Breast epithelium (tissue), 4 donors: Measurements from ENCODE around the gene DNASE1. TPM values are rescaled to one million over a fixed set of nuclear protein-coding genes. Genes with fewer than 3 reads are reported as not detected.
A peak's percentile ranks its signal among the peaks of the same experiment; 100 is the strongest.

Experiments
- DNase-seq, 2 donors: peaks; one replicate each; pipeline ENCODE4 v3.0.0-alpha.2; 2019; ENCODE audit warnings: low spot score in 2 of 2
- H3K27ac ChIP-seq, 2 donors: fragments of 200-600 bp; sonication (generic) in 1 of 2; one replicate each; pipeline ENCODE4 v1.5.1; 2016 to 2019; ENCODE audit warnings: mild to moderate bottlenecking in 1 of 2
- H3K27me3 ChIP-seq, 2 donors: fragments of 200-600 bp; sonication (generic) in 1 of 2; one replicate each; pipeline versions ENCODE4 v1.5.1 to v1.6.0; 2017 to 2019; ENCODE audit warnings: control low read depth in 1 of 2, mild to moderate bottlenecking in 1 of 2
- H3K36me3 ChIP-seq: fragments of 200-600 bp; one replicate; pipeline ENCODE4 v1.5.1; 2019
- H3K4me1 ChIP-seq, 2 donors: fragments of 200-600 bp; sonication (generic); one replicate each; pipeline ENCODE4 v1.5.1; 2016 to 2019; ENCODE audit warnings: control low read depth in 1 of 2
- H3K4me3 ChIP-seq, 3 donors: fragments of 200-600 bp; sonication (generic); 1 replicate in 2 of 3; 2 replicates in 1 of 3; pipeline ENCODE4 v1.5.1; 2016 to 2019; ENCODE audit warnings: mild to moderate bottlenecking in 3 of 3, moderate library complexity in 2 of 3
- H3K9me3 ChIP-seq, 2 donors: fragments of 200-600 bp; sonication (generic) in 1 of 2; one replicate each; pipeline ENCODE4 v1.5.1; 2016 to 2019; ENCODE audit warnings: control low read depth in 1 of 2
- POLR2A ChIP-seq: fragments of 450-650 bp; IDR thresholded peaks from one replicate; pipeline ENCODE4 v1.6.1; 2016; ENCODE audit warnings: antibody characterized with exemption, mild to moderate bottlenecking, moderate library complexity
- POLR2AphosphoS5 ChIP-seq, 3 donors: sonication (generic); formaldehyde crosslinking; IDR thresholded peaks; one replicate each; pipeline ENCODE4 v1.6.1; 2017; ENCODE audit warnings: antibody characterized with exemption in 3 of 3
- intact Hi-C: fragments of 100-400 bp; cut with DNase I; formaldehyde crosslinking; loops from one replicate; pipeline ENCODE4 v1.15.1; 2023; ENCODE audit warnings: low total_unique reads
- total RNA-seq, 3 donors: library from RNA; depleted of rRNA; stranded (reverse); fragments of >200 nt; gene quantifications; one replicate each; pipeline ENCODE4 v1.1.0, GENCODE V29; 2016
- TF ChIP-seq, protein P1 (sequence below), 3 donors: fragments of 450-650 bp; IDR thresholded peaks; one replicate each; pipeline ENCODE4 v1.5.1; 2016 to 2017; ENCODE audit warnings: antibody characterized with exemption in 3 of 3, mild to moderate bottlenecking in 3 of 3, moderate library complexity in 3 of 3

Gene DNASE1
- total RNA-seq, 3 donors from 2014 or later: 15.8 to 30.0 (median 23.6) TPM

DNA sequence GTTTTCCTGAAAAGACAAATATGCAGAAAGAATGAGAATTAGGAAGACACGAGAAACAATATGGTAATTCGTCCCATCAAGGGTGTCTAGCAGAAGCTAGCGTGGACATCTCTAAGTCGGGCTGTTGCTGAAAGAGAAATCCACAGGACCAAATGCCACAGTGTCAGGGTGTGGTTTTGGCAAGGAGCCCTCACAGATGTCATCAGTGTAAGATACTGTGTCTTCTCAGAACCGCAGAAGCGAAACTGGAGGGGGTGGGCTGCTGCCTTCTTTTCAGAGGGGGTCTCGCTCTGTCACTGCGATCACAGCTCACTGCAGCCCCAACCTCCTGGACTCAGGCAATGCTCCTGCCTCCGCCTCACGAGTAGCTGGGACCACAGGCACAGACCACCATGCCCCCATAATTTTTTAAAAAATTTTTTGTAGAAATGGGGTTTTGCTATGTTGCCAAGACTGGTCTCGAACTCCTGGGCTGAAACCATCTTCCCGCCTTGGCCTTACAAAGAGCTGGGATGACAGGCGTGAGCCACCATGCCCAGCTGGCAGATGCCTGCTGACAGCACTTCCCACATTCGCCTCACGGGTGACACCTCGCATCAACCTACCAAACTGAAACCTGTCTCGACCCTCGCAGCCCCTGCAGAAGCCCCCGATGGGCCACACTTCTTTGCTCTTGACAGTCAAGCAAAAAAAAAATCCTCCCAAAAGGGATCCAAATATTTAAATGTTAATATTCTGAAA lies 36.7 kb downstream of the DNASE1 start:
- no peak for DNase-seq
- H3K9me3 ChIP-seq: no peaks in the 10 kb centered on the region
- no peaks in the 10 kb centered on the region for H3K36me3 ChIP-seq
- H3K4me1 ChIP-seq: no peaks in the 10 kb centered on the region
- H3K27me3 ChIP-seq: no peaks in the 10 kb centered on the region
- TF ChIP-seq, protein P1, sequence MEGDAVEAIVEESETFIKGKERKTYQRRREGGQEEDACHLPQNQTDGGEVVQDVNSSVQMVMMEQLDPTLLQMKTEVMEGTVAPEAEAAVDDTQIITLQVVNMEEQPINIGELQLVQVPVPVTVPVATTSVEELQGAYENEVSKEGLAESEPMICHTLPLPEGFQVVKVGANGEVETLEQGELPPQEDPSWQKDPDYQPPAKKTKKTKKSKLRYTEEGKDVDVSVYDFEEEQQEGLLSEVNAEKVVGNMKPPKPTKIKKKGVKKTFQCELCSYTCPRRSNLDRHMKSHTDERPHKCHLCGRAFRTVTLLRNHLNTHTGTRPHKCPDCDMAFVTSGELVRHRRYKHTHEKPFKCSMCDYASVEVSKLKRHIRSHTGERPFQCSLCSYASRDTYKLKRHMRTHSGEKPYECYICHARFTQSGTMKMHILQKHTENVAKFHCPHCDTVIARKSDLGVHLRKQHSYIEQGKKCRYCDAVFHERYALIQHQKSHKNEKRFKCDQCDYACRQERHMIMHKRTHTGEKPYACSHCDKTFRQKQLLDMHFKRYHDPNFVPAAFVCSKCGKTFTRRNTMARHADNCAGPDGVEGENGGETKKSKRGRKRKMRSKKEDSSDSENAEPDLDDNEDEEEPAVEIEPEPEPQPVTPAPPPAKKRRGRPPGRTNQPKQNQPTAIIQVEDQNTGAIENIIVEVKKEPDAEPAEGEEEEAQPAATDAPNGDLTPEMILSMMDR (IDR thresholded peaks at IDR 0.05): no peak
- TF ChIP-seq POLR2A (no peak), POLR2AphosphoS5 (IDR thresholded peaks at IDR 0.05) (no peak)
- peak overlapping the region in 1 of 2 donors; percentile 71 for H3K27ac ChIP-seq
- peak overlapping the region; percentile 30 to 60 (median 39) for H3K4me3 ChIP-seq
- intact Hi-C loops: no loop called here

DNA sequence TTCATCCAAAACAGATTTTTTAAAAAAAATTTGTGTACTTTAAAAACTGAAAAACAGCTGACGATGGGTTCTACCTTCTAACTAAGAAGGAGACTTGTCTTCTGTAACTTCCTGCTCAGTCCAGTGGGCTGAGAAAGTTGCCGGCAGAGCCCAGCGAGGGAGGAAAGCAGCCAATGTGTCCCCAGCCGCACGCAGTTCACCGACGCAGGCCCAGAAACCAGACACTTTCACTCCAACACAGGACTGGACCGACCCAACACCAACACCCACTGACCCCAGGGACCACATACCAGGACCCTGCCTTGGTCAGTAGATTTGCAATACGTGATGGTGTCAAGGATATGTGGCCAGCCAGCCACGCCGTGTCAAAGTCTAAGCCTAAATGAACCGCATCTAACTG lies 37.3 kb downstream of the DNASE1 start:
- TF ChIP-seq, protein P1 (IDR thresholded peaks at IDR 0.05): no peak
- no peak for TF ChIP-seq POLR2AphosphoS5 (IDR thresholded peaks at IDR 0.05)
- TF ChIP-seq POLR2A: no peak
- Histone ChIP-seq H3K27ac (peak overlapping the region in 1 of 2 donors; percentile 70), H3K9me3 (no peaks in the 10 kb centered on the region), H3K4me3 (no peak overlapping the region), H3K36me3 (no peaks in the 10 kb centered on the region), H3K27me3 (no peaks in the 10 kb centered on the region), H3K4me1 (no peaks in the 10 kb centered on the region)
- DNase-seq: no peak
- intact Hi-C loops: no loop called here

DNA sequence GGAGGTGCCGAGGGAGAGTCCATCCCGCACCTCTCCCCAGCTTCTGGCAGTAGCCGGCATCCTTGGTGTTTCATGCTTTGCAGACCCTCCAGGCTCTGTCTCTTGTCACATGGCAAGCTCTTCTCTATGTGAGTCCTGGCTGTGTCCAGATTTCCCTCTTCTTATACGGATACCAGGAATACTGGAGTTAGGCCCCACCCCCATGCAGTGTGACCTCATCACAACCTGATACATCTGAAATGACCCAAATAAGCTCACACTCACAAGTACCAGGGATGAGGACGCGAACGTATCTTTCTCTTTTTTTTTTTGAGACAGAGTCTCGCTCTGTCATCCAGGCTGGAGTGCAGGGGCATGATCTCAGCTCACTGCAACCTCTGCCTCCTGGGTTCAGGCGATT lies 39.6 kb downstream of the DNASE1 start:
- DNase-seq: no peak
- Histone ChIP-seq H3K27ac (no peak overlapping the region), H3K27me3 (no peaks in the 10 kb centered on the region), H3K4me3 (no peak overlapping the region), H3K9me3 (no peaks in the 10 kb centered on the region), H3K4me1 (no peaks in the 10 kb centered on the region), H3K36me3 (no peaks in the 10 kb centered on the region)
- intact Hi-C loops: no loop called here
- TF ChIP-seq POLR2AphosphoS5 (IDR thresholded peaks at IDR 0.05) (no peak), POLR2A (no peak)
- TF ChIP-seq, protein P1 (IDR thresholded peaks at IDR 0.05): no peak

DNA sequence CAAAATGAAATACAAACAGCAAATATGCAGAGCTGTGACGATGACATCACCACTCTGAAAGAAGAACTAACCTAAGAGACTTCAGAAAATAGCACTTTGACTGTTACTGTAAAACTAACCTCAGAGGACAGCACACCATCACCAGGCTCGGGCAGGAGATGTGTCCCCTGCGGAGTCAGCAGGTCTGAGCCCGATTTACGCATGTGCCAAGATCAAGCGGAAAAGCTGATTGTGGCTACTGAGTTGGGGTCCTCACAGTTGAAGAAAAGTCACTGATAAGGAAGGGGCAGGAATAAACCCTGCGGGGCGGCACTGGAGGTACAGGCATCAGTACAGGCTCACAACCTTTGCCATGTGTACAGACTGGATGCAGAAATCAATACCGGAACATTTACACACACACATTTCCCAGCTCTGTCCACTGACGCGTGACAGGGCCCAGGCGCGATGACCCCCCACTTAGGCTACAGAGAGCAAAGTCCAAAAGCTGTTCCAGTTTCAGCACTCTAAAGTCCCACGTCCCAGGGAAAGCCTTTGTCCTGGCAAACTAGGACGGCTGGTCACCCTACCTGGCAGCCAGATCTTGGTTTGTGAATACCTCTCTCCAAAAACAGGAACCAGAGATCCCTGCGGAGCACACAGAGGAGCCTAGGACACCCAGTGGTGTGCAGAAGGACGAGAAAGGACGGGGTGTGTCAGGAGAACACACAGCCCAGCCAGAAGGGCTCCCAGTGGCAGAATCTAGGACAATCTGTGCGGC lies 41.3 kb downstream of the DNASE1 start:
- no peak for DNase-seq
- H3K27ac ChIP-seq: no peak overlapping the region
- no peaks in the 10 kb centered on the region for H3K9me3 ChIP-seq
- intact Hi-C loops: no loop called here
- no peaks in the 10 kb centered on the region for H3K4me1 ChIP-seq
- TF ChIP-seq POLR2A (no peak), POLR2AphosphoS5 (IDR thresholded peaks at IDR 0.05) (no peak)
- TF ChIP-seq, protein P1 (IDR thresholded peaks at IDR 0.05): no peak
- H3K4me3 ChIP-seq: no peak overlapping the region
- no peaks in the 10 kb centered on the region for H3K27me3 ChIP-seq
- H3K36me3 ChIP-seq: no peaks in the 10 kb centered on the region
